Urothelium cell line (cell line): ENCODE results near the gene RNU1-2.
"Not testable (repeated sequence)": the region's sequence is repeated elsewhere in the genome, so short reads cannot be mapped to it uniquely, and the experiment has no call there.

ENCODE experiments used
- DNase-seq: peaks from one replicate; pipeline ENCODE4 v3.0.0; 2011; ENCODE audit warnings: low spot score, mixed read lengths
- FAIRE-seq: peaks from 2 replicates; lab custom pipeline; 2011; peaks lifted over from hg19 to GRCh38; lab: Jason Lieb, UNC

RNU1-2 gene

GRCh38 chr1:16924216-16924918 lies 28.6 kb downstream of the RNU1-2 start:
- DNase-seq (no peak), FAIRE-seq (no peak)

GRCh38 chr1:16924919-16925477 lies 29.2 kb downstream of the RNU1-2 start:
- DNase-seq, result peak; percentile 26

GRCh38 chr1:16925635-16926490 lies 30.1 kb downstream of the RNU1-2 start:
- peak; percentile 13 for DNase-seq
- no peak for FAIRE-seq

More at GRCh38 chr1:16924919-16925477, 29.2 kb downstream of the RNU1-2 start:
- peak; percentile 9 for FAIRE-seq

GRCh38 chr1:16926491-16927073 lies 30.8 kb downstream of the RNU1-2 start:
- DNase-seq (no peak), FAIRE-seq (no peak)

- no peak for FAIRE-seq
- no peak for DNase-seq
Observed at GRCh38 chr1:16927256-16927655, 31.5 kb downstream of the RNU1-2 start.

- FAIRE-seq, result no peak
- DNase-seq, result no peak
Observed at GRCh38 chr1:16927711-16928485, 32.1 kb downstream of the RNU1-2 start.

GRCh38 chr1:16929146-16930041 lies 33.6 kb downstream of the RNU1-2 start:
- not testable (repeated sequence) for DNase-seq, FAIRE-seq

- DNase-seq, result not testable (repeated sequence)
- peak; percentile 46 for FAIRE-seq
Observed at GRCh38 chr1:16931206-16931934, 35.6 kb downstream of the RNU1-2 start.

GRCh38 chr1:16933945-16934344 lies 38.2 kb downstream of the RNU1-2 start:
- not testable (repeated sequence) for DNase-seq, FAIRE-seq

GRCh38 chr1:16936580-16936979 lies 40.8 kb downstream of the RNU1-2 start:
- not testable (repeated sequence) for FAIRE-seq, DNase-seq

- FAIRE-seq, result no peak
Observed at GRCh38 chr1:16938351-16939321, 42.9 kb downstream of the RNU1-2 start.

GRCh38 chr1:16939386-16940180 lies 43.8 kb downstream of the RNU1-2 start:
- not testable (repeated sequence) for FAIRE-seq, DNase-seq

More at GRCh38 chr1:16938351-16939321, 42.9 kb downstream of the RNU1-2 start:
- no peak for DNase-seq

GRCh38 chr1:16944038-16944437 lies 48.3 kb downstream of the RNU1-2 start:
- DNase-seq (no peak), FAIRE-seq (no peak)

- FAIRE-seq, DNase-seq: not testable (repeated sequence)
Observed at GRCh38 chr1:16945512-16945911, 49.7 kb downstream of the RNU1-2 start.
